ENCODE measurements around the gene BAZ2A. TPM values are rescaled to one million over a fixed set of nuclear protein-coding genes. Genes with fewer than 3 reads are reported as not detected.
A peak's percentile ranks its signal among the peaks of the same experiment; 100 is the strongest.

BAZ2A gene
- 100 to 1,000 TPM in 1 of 2 donors, 10 to 100 TPM in 1; 48.7 to 143 TPM for total RNA-seq

DNA sequence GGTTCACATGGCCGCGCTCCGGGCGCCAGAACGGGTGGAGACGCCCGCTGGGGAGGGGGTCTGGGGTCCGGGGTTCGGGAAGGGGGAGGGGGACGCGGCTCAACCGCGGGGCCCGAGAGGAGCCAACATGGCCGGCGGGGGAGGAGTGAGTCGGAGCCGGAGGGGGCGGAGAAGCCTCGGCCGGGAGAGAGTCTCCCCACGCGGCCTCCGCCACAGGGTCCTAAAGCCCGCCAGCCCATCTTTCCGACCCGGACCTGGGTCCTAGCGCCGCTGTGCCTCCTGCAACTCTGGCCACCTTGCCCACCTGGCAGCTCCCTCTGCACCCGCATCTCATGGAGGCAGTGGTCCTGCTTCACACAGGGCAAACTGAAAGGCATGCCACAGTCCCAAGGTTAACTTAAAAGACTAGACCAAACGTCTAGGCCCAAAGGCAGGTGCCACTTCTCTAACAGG is at the start of gene BAZ2A:
Gene BAZ2A, minus strand, starts transcription at position 147 of the 453 bp plus-strand sequence. CDS start 12,796 bp downstream, outside the sequence.
- H3K4me3 ChIP-seq = peak within 1 kb of the TSS; percentile 99
- peak; percentile 92 for DNase-seq (ENCODE audit: low spot score)
- H3K36me3 ChIP-seq = no peaks in the 10 kb centered on the region
- 1% methylated on average over 29 of the region's 31 CpGs for WGBS
- intact Hi-C loops (cut with DNase I) = loop anchor here (5.0 to 10.0 kb wide), 3 partner anchors 38 to 455 kb away; partner anchors contain the start of genes NAB2 and NACA
- H3K27me3 ChIP-seq (replicated peaks; ENCODE audit: insufficient read depth) = no peaks in the 10 kb centered on the region
- peaks cover 21% of the 10 kb centered on the region for H3K4me1 ChIP-seq (replicated peaks)
- no peaks in the 10 kb centered on the region for H3K9me3 ChIP-seq
- TF ChIP-seq POLR2AphosphoS5 (IDR thresholded peaks at IDR 0.05) = peak; percentile 77
- TF ChIP-seq POLR2A (IDR thresholded peaks at IDR 0.05) = peak; percentile 41
- TF ChIP-seq, protein P1, sequence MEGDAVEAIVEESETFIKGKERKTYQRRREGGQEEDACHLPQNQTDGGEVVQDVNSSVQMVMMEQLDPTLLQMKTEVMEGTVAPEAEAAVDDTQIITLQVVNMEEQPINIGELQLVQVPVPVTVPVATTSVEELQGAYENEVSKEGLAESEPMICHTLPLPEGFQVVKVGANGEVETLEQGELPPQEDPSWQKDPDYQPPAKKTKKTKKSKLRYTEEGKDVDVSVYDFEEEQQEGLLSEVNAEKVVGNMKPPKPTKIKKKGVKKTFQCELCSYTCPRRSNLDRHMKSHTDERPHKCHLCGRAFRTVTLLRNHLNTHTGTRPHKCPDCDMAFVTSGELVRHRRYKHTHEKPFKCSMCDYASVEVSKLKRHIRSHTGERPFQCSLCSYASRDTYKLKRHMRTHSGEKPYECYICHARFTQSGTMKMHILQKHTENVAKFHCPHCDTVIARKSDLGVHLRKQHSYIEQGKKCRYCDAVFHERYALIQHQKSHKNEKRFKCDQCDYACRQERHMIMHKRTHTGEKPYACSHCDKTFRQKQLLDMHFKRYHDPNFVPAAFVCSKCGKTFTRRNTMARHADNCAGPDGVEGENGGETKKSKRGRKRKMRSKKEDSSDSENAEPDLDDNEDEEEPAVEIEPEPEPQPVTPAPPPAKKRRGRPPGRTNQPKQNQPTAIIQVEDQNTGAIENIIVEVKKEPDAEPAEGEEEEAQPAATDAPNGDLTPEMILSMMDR (IDR thresholded peaks at IDR 0.05) = no peak
- H3K27ac ChIP-seq = peak within 1 kb of the TSS; percentile 98

DNA sequence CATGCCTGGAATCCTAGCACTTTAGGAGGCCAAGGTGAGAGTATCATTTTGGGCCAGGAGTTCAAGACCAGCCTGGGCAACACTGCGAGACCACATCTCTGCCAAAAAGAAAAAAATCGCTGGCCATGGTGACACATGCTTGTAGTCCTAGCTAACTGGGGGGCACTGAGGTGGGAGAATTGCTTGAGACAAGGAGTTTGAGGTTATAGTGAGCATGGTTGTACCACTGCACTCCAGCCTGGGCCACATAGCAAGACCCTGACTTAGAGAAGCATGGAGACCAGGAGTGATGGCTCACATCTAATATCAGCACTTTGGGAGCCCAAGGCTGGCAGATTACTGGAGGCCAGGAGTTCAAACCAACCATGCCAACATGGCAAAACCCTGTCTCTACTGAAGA is 48.7 kb upstream of the BAZ2A start:
- no peak overlapping the region for H3K27ac ChIP-seq
- no peaks in the 10 kb centered on the region for H3K36me3 ChIP-seq
- no peak for TF ChIP-seq POLR2AphosphoS5 (IDR thresholded peaks at IDR 0.05)
- TF ChIP-seq, protein P1 (IDR thresholded peaks at IDR 0.05) = no peak
- no peak for TF ChIP-seq POLR2A (IDR thresholded peaks at IDR 0.05)
- no peaks in the 10 kb centered on the region for H3K4me1 ChIP-seq (replicated peaks)
- DNase-seq (ENCODE audit: low spot score) = no peak
- intact Hi-C loops (cut with DNase I) = no loop called here
- H3K9me3 ChIP-seq = no peaks in the 10 kb centered on the region
- H3K27me3 ChIP-seq (replicated peaks; ENCODE audit: insufficient read depth) = no peaks in the 10 kb centered on the region
- no peak overlapping the region for H3K4me3 ChIP-seq
- 90% methylated on average over 2 of the region's 2 CpGs for WGBS

DNA sequence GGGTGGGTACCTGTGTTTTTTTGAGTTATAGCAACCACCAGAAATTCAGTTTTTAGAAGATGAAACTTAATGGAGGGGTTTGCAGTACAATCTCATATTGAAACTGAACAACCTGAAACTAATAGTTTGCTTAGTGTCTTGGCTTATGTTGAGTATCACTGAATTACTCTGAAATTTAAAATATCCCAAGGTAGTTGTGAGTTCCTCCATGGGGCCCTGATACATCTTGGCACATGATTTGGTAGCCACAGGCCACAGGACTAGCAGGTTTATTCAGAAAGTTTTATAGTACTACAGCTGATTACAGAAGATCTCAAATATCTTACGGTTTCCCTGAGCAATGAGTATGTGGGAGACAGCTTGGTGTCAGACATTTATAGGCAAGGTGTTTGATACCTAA is 47.6 kb upstream of the BAZ2A start:
- H3K4me1 ChIP-seq (replicated peaks) = no peaks in the 10 kb centered on the region
- DNase-seq (ENCODE audit: low spot score) = no peak
- TF ChIP-seq POLR2AphosphoS5 (IDR thresholded peaks at IDR 0.05) = peak; percentile 16
- TF ChIP-seq POLR2A (IDR thresholded peaks at IDR 0.05) = no peak
- TF ChIP-seq, protein P1 (IDR thresholded peaks at IDR 0.05) = no peak
- H3K36me3 ChIP-seq = no peaks in the 10 kb centered on the region
- H3K27me3 ChIP-seq (replicated peaks; ENCODE audit: insufficient read depth) = no peaks in the 10 kb centered on the region
- no peaks in the 10 kb centered on the region for H3K9me3 ChIP-seq
- H3K4me3 ChIP-seq = no peak overlapping the region
- intact Hi-C loops (cut with DNase I) = no loop called here
- H3K27ac ChIP-seq = no peak overlapping the region
- 21% methylated on average over 1 of the region's 1 CpG for WGBS

DNA sequence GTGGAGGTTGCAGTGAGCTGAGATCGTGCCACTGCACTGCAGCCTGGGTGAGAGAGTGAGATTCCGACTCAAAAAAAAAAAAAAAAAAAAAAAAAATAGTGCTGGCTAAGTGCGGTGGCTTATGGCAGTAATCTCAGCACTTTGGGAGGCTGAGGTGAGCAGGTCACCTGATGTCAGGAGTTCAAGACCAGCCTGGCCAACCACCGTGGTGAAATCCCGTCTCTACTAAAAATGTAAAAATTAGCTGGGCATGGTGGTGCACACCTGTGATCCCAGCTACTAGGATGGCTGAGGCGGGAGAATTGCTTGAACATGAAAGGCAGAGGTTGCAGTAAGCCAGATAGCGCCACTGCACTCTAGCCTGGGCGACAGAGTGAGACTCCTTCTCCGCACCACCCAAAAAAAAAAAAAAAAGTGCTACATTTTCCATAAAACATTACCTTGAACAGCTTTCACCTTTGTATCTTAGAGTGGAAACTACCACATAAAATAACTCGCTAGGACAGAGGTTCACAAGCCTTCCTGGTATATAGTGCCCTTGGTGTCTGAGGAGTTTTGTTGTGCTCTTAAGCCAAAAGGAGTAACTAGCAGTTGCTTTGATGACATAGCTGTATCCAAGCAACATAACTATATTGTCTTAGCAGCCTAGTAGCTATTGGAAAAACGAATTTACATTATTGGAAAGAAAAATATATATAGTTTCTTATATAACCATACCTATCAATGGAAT is 46.9 kb upstream of the BAZ2A start:
- TF ChIP-seq POLR2AphosphoS5 (IDR thresholded peaks at IDR 0.05) = no peak
- no peak for TF ChIP-seq POLR2A (IDR thresholded peaks at IDR 0.05)
- TF ChIP-seq, protein P1 (IDR thresholded peaks at IDR 0.05) = no peak
- Histone ChIP-seq H3K4me1 (replicated peaks) (no peaks in the 10 kb centered on the region), H3K36me3 (no peaks in the 10 kb centered on the region), H3K9me3 (no peaks in the 10 kb centered on the region), H3K27me3 (replicated peaks; ENCODE audit: insufficient read depth) (no peaks in the 10 kb centered on the region), H3K4me3 (no peak overlapping the region), H3K27ac (no peak overlapping the region)
- no peak for DNase-seq (ENCODE audit: low spot score)
- intact Hi-C loops (cut with DNase I) = no loop called here
- WGBS = 80% methylated on average over 11 of the region's 11 CpGs

DNA sequence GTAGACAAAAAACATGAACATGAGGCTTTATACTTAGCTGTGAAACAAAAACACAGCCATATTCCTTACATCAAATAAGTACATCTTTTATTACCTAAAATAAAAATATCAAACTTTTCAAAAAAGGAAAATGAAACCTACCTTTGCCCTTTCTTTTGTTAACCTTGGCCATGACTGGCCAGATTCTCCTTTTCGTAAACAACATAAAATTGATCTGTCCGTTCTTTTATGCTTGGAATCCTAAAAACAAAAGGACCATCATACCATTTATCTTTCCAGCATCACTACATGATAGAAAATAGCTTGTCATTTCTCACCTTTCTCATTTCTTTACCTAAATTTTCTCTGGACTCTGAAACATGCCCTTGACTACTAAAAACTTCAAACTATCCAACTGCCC is 41.5 kb upstream of the BAZ2A start:
- Histone ChIP-seq H3K36me3 (peaks cover 0 to 9% of the 10 kb centered on the region in 2 donors), H3K27ac (no peak overlapping the region), H3K9me3 (no peaks in the 10 kb centered on the region), H3K4me3 (no peak overlapping the region), H3K27me3 (replicated peaks; ENCODE audit: insufficient read depth) (no peaks in the 10 kb centered on the region), H3K4me1 (replicated peaks) (no peaks in the 10 kb centered on the region)
- no peak for DNase-seq (ENCODE audit: low spot score)
- no peak for TF ChIP-seq POLR2A (IDR thresholded peaks at IDR 0.05)
- no peak for TF ChIP-seq POLR2AphosphoS5 (IDR thresholded peaks at IDR 0.05)
- TF ChIP-seq, protein P1 (IDR thresholded peaks at IDR 0.05) = no peak
- intact Hi-C loops (cut with DNase I) = no loop called here
- WGBS = 67% methylated on average over 2 of the region's 2 CpGs

Data from prostate gland (tissue), 2 donors.